ENCODE measurements around the gene FIG4.
"Not testable (repeated sequence)": the region's sequence is repeated elsewhere in the genome, so short reads cannot be mapped to it uniquely, and the experiment has no call there.

The FIG4 gene

GRCh38 chr6:109705258-109705657, 14.2 kb downstream of the FIG4 start:
- DNase-seq = peak; percentile 76

DNA sequence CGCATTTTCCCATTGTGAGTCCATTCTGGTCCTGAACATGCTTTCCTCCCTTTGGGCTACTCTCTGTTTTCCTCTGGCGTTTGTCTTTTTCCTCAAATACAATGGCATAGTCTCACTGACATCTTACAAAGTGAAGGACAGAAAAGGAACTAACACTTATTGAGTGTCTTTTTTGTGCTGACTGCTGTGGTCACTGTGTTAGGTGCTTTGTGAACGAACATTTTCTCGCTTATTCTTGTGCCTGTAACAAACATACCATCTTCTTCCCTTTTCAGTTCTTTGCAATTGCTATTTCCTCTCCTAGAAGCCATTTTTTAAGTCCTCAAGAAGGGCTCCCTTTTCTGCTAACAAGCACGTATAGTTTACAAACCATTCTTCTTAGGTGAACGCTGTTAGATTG, 15.4 kb downstream of the FIG4 start:
- DNase-seq = no peak

DNA sequence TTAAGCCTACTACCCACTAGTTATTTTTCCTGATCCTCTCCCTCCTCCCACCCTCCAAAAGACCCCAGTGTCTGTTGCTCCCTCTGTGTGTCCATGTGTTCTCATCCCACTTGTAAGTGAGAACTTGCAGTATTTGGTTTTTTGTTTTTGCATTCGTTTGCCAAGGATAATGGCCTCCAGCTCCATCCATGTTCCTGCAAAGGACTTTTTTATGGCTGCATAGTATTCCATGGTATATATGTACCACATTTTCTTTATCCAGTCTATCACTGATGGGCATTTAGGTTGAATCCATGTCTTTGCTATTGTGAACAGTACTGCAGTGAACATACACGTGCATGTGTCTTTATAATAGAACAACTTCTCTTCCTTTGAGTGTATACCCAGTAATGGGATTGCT, 17.0 kb downstream of the FIG4 start:
- not testable (repeated sequence) for DNase-seq

DNA sequence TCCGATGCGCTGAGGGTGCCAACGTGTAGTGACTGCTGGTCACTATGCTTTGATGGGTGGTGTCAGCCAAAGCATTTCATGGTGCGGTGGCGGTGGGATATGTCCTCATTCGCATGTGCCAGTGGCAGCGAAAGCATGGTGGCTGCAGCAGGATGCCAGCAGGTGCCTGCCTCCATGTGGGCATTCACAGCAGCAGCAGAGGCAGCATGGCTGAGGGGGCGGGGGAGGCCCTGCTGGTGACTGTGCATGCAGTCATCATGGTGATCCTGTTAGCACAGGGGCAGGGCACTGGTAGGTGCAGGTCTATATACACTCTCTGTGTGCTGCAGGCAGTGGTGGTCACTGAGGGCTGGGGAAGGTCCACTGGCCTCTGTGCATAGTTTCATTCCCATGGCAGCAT, 22.0 kb downstream of the FIG4 start:
- no peak for DNase-seq

DNA sequence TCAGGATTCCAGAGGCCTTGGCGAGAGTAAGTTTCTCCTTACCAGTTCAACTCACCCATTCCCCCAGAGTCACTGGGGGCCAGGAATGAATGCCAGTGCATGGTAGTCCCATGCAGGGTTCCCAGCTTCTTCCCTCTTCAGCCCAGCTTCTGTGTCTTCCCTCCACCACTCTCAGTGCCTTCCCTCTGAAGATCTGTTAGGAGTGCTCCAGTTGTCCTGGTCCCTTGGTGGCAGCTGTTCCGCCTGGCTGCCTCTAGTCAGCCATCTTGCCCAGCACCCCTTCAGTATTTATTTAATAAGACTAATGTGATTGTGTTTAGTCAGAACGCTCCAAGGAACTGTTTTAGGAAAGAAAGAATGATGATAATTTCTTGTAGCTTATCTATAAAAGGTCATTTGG, 23.1 kb downstream of the FIG4 start:
- DNase-seq = no peak

DNA sequence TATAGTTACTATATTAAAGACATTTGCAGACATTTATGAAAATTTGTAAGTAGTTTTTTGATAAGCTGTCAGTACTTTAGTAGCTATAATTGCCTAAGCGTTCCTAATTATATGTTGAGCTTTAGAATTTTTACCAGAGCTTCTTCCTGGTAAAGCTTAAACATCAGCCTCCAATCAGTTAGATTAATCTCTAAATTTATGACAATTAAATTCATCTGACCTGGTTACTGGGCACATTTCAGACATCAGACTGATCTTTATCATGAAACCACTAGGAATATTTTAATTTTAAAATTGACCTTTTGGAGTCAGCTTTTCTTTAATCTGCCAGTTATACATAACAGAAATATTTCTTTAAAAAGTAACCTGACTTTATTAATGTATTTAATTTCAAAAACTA, 23.5 kb downstream of the FIG4 start:
- DNase-seq = no peak

DNA sequence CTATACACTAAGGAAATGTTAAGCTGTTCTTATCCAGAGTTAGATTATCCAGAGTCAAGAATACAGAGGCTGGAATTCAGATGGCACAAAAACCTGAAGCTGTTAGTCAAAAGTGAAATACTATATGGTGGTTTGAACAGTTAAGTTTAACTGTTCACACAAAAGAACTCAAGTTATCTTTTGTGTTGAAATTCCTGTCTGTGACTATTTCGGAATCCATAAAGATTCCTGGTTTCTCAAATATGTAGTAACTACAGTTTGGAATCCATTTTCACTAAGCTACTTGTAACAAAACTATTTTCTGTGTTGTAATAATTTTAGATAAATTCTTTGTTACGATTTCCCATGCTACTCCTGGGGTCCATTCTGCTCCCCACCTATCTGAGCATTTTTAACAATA, 24.5 kb downstream of the FIG4 start:
- DNase-seq = no peak

DNA sequence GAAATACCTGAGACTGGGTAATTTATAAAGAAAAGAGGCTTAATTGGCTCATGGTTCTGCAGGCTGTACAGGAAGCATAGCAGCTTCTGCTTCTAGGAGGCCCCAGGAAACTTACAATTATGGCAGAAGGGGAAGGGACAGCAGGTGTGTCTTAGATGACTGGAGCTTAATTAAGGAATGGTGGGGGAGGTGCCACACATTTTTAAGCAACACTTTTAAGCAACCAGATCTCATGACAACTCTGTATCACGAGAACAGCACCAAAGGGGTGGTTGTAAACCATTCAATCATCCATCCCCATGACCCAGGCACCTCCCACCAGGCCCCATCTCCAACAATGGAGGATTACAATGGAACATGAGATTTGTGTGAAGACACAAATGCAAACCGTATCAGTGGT, 26.9 kb downstream of the FIG4 start:
- DNase-seq = no peak

GRCh38 chr6:109718991-109719390, 27.9 kb downstream of the FIG4 start:
- no peak for DNase-seq

GRCh38 chr6:109720311-109720710, 29.2 kb downstream of the FIG4 start:
- DNase-seq = no peak

GRCh38 chr6:109722011-109722410, 30.9 kb downstream of the FIG4 start:
- no peak for DNase-seq

- no peak for DNase-seq
Measured at GRCh38 chr6:109722564-109723254, 31.6 kb downstream of the FIG4 start.

DNA sequence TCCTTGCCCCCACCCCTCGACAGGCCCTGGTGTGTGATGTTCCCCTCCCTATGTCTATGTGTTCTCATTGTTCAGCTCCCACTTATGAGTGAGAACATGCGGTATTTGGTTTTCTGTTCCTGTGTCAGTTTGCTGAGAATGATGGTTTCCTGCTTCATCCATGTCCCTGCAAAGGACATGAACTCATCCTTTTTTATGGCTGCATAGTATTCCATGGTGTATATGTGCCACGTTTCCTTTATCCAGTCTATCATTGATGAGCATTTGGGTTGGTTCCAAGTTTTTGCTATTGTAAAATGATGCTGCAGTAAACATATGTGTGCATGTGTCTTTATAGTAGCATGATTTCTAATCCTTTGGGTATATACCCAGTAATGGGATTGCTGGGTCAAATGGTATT, 34.2 kb downstream of the FIG4 start:
- DNase-seq = not testable (repeated sequence)

GRCh38 chr6:109736273-109737025, 45.4 kb downstream of the FIG4 start:
- DNase-seq = no peak

- no peak for DNase-seq
Measured at GRCh38 chr6:109738255-109738654, 47.2 kb downstream of the FIG4 start.

- no peak for DNase-seq
Measured at GRCh38 chr6:109738667-109739066, 47.6 kb downstream of the FIG4 start.

- no peak for DNase-seq
Measured at GRCh38 chr6:109739686-109740085, 48.6 kb downstream of the FIG4 start.

DNA sequence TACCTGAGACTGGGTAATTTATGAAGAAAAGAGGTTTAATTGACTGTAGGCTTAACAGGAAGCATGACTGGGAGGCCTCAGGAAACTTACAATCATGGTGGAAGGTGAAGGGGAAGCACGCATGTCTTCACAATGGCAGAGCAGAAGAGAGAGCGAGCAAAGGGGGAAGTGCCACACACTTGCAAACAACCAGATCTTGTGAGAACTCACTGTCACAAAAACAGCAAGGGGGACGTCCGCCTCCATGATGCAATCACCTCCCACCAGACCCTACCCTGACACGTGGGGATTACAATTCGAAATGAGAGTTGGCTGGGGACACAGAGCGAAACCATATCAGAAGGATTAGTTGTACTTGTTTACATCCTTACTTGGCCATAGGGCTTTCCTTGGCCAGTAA, 49.7 kb downstream of the FIG4 start:
- DNase-seq = no peak

DNA sequence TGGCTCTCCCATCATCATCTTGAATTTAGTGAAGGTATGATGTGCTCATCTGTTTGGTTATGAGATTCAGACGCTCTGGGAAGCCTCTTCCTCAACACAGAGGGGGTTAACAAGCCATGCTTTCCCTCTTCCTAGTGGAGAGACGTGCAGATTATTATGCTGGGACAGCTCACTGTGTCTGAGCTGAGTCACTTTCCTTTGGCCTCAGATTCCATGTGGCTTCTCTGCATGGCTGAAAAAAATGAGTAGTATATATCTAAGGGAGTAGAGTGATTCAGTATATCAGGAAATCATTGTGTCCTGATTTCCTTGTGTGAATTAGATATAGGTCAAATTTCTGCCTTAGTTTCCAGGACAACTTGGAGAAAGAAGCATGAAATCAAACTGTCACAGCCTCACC, 52.6 kb downstream of the FIG4 start:
- DNase-seq = no peak

GRCh38 chr6:109744779-109745178, 53.7 kb downstream of the FIG4 start:
- not testable (repeated sequence) for DNase-seq

DNA sequence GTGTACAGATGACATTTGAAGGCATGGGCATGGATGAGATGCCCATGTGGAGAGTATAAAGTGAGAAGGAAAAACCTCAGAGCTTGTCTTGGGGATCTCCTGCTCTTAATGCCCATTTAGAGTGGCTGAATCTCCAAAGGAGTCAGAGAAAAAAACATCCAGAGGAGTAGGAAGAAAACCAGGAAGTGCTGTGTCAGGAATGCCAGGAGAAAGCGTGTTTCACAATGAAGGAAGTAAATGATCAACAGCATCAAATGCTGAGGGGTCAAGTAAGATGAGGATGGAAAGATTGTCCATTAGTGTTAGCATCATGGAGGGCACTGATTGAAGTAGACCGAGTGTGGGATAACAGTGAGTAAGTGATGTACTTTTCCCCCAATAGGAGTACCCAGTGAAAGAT, 56.1 kb downstream of the FIG4 start:
- DNase-seq = no peak

DNA sequence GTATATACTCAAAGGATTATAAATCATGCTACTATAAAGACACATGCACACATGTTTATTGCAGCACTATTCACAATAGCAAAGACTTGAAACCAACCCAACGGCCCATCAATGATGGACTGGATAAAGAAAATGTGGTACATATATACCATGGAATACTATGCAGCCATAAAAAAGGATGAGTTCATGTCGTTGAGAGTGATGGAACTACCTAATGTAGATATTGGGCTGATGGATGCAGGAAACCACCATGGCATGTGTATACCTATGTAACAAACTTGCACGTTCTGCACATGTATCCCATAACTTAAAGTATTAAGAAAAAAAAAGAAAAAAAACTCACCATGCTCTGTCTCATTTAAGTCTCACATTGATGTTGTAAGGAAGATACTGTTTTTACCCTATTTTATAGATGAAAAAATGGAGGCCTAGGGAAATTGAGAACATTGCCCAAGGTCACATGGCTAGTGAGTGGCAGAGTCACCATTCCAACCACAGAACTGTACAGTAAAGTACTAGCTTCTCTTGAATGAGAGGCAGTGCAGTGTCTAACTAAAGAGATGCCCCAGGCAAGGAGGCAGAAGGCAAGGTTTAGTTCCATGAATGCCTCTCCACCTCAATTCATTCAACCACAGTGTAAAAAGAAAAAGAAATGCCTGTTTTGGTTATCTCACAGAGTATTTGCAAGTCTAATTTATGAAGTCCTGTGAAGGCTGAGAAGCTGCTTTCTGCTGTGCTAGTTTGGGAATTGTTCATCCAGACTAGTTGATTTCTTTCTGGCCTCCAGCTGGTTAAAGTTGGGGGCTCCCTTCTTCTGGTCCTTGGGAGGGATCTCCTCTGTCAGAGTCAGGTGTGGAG, 68.2 kb downstream of the FIG4 start:
- DNase-seq = no peak

DNA sequence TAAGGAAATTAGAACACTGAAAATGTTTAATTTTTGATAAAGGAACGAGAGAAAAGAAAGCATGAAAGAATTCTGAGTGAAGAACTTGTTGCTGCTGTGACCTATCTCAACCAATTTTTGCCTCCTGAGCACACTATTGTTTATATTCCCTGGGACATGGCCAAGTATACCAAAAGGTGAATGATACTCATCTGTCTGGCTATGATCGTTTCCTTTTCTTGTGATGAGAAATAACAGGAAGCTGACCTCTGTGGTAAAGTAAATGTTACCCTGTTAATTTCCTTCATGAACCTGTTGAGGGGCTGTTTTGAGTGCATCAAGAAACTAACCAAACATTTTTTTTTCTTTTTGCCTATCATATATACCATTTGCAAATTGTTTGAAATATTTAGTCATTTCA, 69.1 kb downstream of the FIG4 start:
- no peak for DNase-seq

DNA sequence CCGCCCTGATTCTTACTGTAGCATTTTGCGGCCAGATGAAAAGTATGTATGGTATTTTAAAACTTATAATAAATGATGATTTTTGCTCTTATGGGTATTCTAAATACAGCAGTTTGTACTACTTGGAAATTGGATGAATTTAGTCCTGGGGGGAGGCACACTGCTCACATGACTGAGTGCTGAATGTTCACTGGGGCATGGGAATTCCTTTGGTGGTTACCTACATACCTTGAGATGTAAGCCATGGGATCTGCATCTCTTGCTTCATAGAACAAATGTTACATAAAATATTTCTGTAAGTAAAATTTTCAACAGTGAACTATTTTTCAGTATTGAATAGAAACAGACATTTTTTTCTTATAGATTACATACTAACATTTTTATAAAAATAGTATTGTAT, 71.1 kb downstream of the FIG4 start:
- no peak for DNase-seq

Measured in CD4-positive, alpha-beta T cell treated with Interleukin-4 for 4 hours (primary cell).